GM23338 (cell line): Measurements from ENCODE around the gene PRKX. TPM values are rescaled to one million over a fixed set of nuclear protein-coding genes. Genes with fewer than 3 reads are reported as not detected.

Source experiments
- ATAC-seq: fragments of 200-7000 bp; cut with Tn5 transposase; 3 replicates; pipeline ENCODE4 v1.9.1; 2020
- DNase-seq: peaks from one replicate; pipeline ENCODE4 v3.0.0-alpha.2; 2015; ENCODE audit warnings: low spot score
- H2AFZ ChIP-seq: fragments of 200-600 bp; sonication (generic); 2 replicates; pipeline ENCODE4 v1.8.0; 2016; ENCODE audit warnings: antibody characterized with exemption, mild to moderate bottlenecking, moderate library complexity
- H3F3A ChIP-seq: fragments of 200-600 bp; sonication (generic); replicated peaks from 2 replicates; pipeline ENCODE4 v1.8.0; 2017; ENCODE audit warnings: antibody characterized with exemption, mixed run types, low read depth
- H3K27ac ChIP-seq: fragments of 200-600 bp; sonication (generic); 2 replicates; pipeline ENCODE4 v1.6.1; 2016; ENCODE audit warnings: low read depth
- H3K27me3 ChIP-seq: fragments of 200-600 bp; sonication (generic); 2 replicates; pipeline ENCODE4 v1.8.0; 2016; ENCODE audit warnings: mild to moderate bottlenecking, mixed run types, moderate library complexity; ENCODE audit not compliant: insufficient read depth
- H3K36me3 ChIP-seq: fragments of 200-600 bp; sonication (generic); 2 replicates; pipeline ENCODE4 v1.8.0; 2016; ENCODE audit warnings: mild to moderate bottlenecking; ENCODE audit not compliant: insufficient read depth
- H3K4me1 ChIP-seq: fragments of 200-600 bp; sonication (generic); 2 replicates; pipeline ENCODE4 v1.8.0; 2016; ENCODE audit warnings: mild to moderate bottlenecking, moderate library complexity; ENCODE audit not compliant: insufficient read depth
- H3K4me2 ChIP-seq: fragments of 200-600 bp; sonication (generic); 2 replicates; pipeline ENCODE4 v1.7.1; 2017; ENCODE audit warnings: mixed run types
- H3K4me3 ChIP-seq: fragments of 200-600 bp; sonication (generic); 2 replicates; pipeline ENCODE4 v1.6.1; 2016; ENCODE audit warnings: mixed run types
- H3K79me2 ChIP-seq: fragments of 200-600 bp; sonication (generic); replicated peaks from 2 replicates; pipeline ENCODE4 v1.8.0; 2017; ENCODE audit warnings: mild to moderate bottlenecking; ENCODE audit not compliant: insufficient read depth
- H3K9me2 ChIP-seq: fragments of 200-600 bp; sonication (generic); 2 replicates; pipeline ENCODE4 v1.8.0; 2017; ENCODE audit not compliant: insufficient read depth
- H4K20me1 ChIP-seq: fragments of 200-600 bp; sonication (generic); replicated peaks from 2 replicates; pipeline ENCODE4 v1.8.0; 2017; ENCODE audit warnings: mild to moderate bottlenecking; ENCODE audit not compliant: insufficient read depth
- H3K27ac Mint-ChIP-seq: 2 replicates; pipeline ENCODE4 v1.8.0; 2020; ENCODE audit warnings: inconsistent platforms, mild to moderate bottlenecking, moderate library complexity, mixed read lengths
- H3K27me3 Mint-ChIP-seq: 3 replicates; pipeline ENCODE4 v1.8.0; 2022; ENCODE audit warnings: low read depth, mild to moderate bottlenecking, moderate library complexity, mixed read lengths, inconsistent platforms; ENCODE audit not compliant: insufficient read depth, poor library complexity
- H3K36me3 Mint-ChIP-seq: 3 replicates; pipeline ENCODE4 v1.8.0; 2021; ENCODE audit warnings: low read depth, mild to moderate bottlenecking, inconsistent platforms, moderate library complexity, mixed read lengths
- H3K4me1 Mint-ChIP-seq: 3 replicates; pipeline ENCODE4 v1.8.0; 2020; ENCODE audit warnings: mild to moderate bottlenecking, inconsistent platforms, mixed read lengths
- H3K4me3 Mint-ChIP-seq: 3 replicates; pipeline ENCODE4 v1.8.0; 2021; ENCODE audit warnings: moderate library complexity, mild to moderate bottlenecking, inconsistent platforms, mixed read lengths
- H3K9me3 Mint-ChIP-seq: 3 replicates; pipeline ENCODE4 v1.8.0; 2020; ENCODE audit warnings: moderate library complexity, mild to moderate bottlenecking, inconsistent platforms, mixed read lengths
- CTCF ChIP-seq, 2 experiments: fragments of 200-600 bp in 1 of 2; sonication (generic) in 1 of 2; conservative IDR thresholded peaks; 2 replicates each; pipeline versions ENCODE4 v1.5.1 to v1.6.1; 2016 to 2017; ENCODE audit warnings: antibody characterized with exemption in 2 of 2, low read depth in 2 of 2, mild to moderate bottlenecking in 2 of 2, moderate library complexity in 1 of 2
- ETS1 ChIP-seq: IDR thresholded peaks from 2 replicates; pipeline ENCODE4 v1.6.1; 2016; ENCODE audit warnings: antibody characterized with exemption
- JUNB ChIP-seq: IDR thresholded peaks from one replicate; pipeline ENCODE4 v1.6.1; 2016; ENCODE audit warnings: antibody characterized with exemption; ENCODE audit not compliant: unreplicated experiment
- POLR2AphosphoS5 ChIP-seq: IDR thresholded peaks from 2 replicates; pipeline ENCODE4 v1.6.1; 2016; ENCODE audit warnings: antibody characterized with exemption, low read depth
- STAT1 ChIP-seq: IDR thresholded peaks from one replicate; pipeline ENCODE4 v1.6.1; 2016; ENCODE audit warnings: antibody characterized with exemption; ENCODE audit not compliant: unreplicated experiment
- ZNF114 ChIP-seq: fragments of 250-450 bp; sonication (Bioruptor Pico); IDR thresholded peaks from 2 replicates; pipeline ENCODE4 v1.5.0; 2020; ENCODE audit warnings: mild to moderate bottlenecking, moderate library complexity
- ZNF331 ChIP-seq: fragments of 250-450 bp; sonication (Bioruptor Pico); IDR thresholded peaks from 2 replicates; pipeline ENCODE4 v1.5.0; 2020; ENCODE audit warnings: low read depth, mild to moderate bottlenecking, moderate library complexity
- ZNF462 ChIP-seq: fragments of 250-450 bp; sonication (Bioruptor Pico); IDR thresholded peaks from 2 replicates; pipeline ENCODE4 v1.5.0; 2020; ENCODE audit warnings: mild to moderate bottlenecking, moderate library complexity
- polyA plus RNA-seq: library from polyadenylated mRNA; unstranded; fragments of >200 nt; fragmentation: Nextera tagmentation; extraction: Ambion mirVana; gene quantifications from 2 replicates; pipeline ENCODE4 v1.2.1, GENCODE V29; 2016
- total RNA-seq: library from RNA; depleted of rRNA; stranded (reverse); fragments of >200 nt; shearing (Covaris generic); gene quantifications from 2 replicates; pipeline ENCODE4 v1.2.3, GENCODE V29; 2014

Gene PRKX
- total and polyA plus RNA-seq, 2 experiments from 2014 or later = 12.9 to 43.5 TPM

GRCh38 chrX:3763111-3763510 lies 49.7 kb upstream of the PRKX start:
- no peaks in the 10 kb centered on the region for H4K20me1 ChIP-seq
- no peak overlapping the region for H2AFZ ChIP-seq
- no peaks in the 10 kb centered on the region for H3K9me3 Mint-ChIP-seq
- ATAC-seq (no peak), DNase-seq (no peak)
- H3K36me3 ChIP-seq = no peaks in the 10 kb centered on the region
- H3K27ac Mint-ChIP-seq = no peak overlapping the region
- no peaks in the 10 kb centered on the region; the same call in 2 of the 3 replicates for H3K36me3 Mint-ChIP-seq
- H3K79me2 ChIP-seq = no peaks in the 10 kb centered on the region
- H3K27me3 Mint-ChIP-seq = peaks cover 2% of the 10 kb centered on the region
- H3K4me3 Mint-ChIP-seq = no peak overlapping the region
- no peak for TF ChIP-seq STAT1
- no peak overlapping the region for H3K4me2 ChIP-seq
- no peaks in the 10 kb centered on the region for H3K27me3 ChIP-seq
- no peaks in the 10 kb centered on the region for H3K4me1 ChIP-seq
- H3K9me2 ChIP-seq = no peaks in the 10 kb centered on the region
- H3K4me1 Mint-ChIP-seq = no peaks in the 10 kb centered on the region
- no peak overlapping the region for H3K27ac ChIP-seq
- no peak overlapping the region for H3K4me3 ChIP-seq
- H3F3A ChIP-seq = no peaks in the 10 kb centered on the region

- Histone ChIP-seq H3K4me2 (no peak overlapping the region), H3K36me3 (no peaks in the 10 kb centered on the region), H3K4me3 (no peak overlapping the region), H3K79me2 (no peaks in the 10 kb centered on the region), H3F3A (no peaks in the 10 kb centered on the region), H3K4me1 (no peaks in the 10 kb centered on the region), H3K9me2 (no peaks in the 10 kb centered on the region), H4K20me1 (no peaks in the 10 kb centered on the region), H3K27me3 (no peaks in the 10 kb centered on the region), H2AFZ (no peak overlapping the region), H3K27ac (no peak overlapping the region)
- H3K36me3 Mint-ChIP-seq = no peaks in the 10 kb centered on the region
- no peak overlapping the region for H3K4me3 Mint-ChIP-seq
- no peaks in the 10 kb centered on the region for H3K9me3 Mint-ChIP-seq
- no peak for ATAC-seq
- DNase-seq = no peak
- TF ChIP-seq JUNB (no peak), ZNF462 (CRISPR knock-in tag) (no peak), ETS1 (no peak), CTCF (conservative IDR thresholded peaks at IDR 0.05; ENCODE audit: low read depth in 2 of 2) (no peak), STAT1 (no peak), ZNF331 (CRISPR knock-in tag) (no peak), POLR2AphosphoS5 (no peak), ZNF114 (CRISPR knock-in tag) (no peak)
- no peaks in the 10 kb centered on the region for H3K27me3 Mint-ChIP-seq
- no peak overlapping the region for H3K27ac Mint-ChIP-seq
- H3K4me1 Mint-ChIP-seq = no peaks in the 10 kb centered on the region
These were observed 44.1 kb upstream of the PRKX start for GRCh38 chrX:3757510-3758025.
